ENCODE measurements around the gene CLK2.
"Not testable (repeated sequence)": the region's sequence is repeated elsewhere in the genome, so short reads cannot be mapped to it uniquely, and the experiment has no call there.

The CLK2 gene

DNA sequence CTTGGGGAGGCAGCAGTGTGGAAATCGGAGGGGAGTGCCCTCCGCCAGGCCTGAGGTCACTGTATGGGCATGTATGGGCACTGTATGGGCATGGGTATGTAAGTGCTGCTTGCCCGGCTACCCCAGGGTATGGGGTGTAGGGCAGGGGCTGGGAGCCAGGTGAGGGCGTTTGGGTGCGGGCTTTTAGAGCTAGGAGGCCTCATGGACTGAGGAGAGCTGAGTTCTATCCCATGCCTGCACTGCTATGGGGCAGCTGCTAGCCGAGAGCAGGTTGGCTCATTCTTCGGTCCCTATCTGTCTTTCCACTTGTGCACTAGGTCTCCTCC is 22.6 kb upstream of the CLK2 start:
- DNase-seq: no peak

GRCh38 chr1:155295183-155295941 is 22.1 kb upstream of the CLK2 start:
- DNase-seq: no peak

DNA sequence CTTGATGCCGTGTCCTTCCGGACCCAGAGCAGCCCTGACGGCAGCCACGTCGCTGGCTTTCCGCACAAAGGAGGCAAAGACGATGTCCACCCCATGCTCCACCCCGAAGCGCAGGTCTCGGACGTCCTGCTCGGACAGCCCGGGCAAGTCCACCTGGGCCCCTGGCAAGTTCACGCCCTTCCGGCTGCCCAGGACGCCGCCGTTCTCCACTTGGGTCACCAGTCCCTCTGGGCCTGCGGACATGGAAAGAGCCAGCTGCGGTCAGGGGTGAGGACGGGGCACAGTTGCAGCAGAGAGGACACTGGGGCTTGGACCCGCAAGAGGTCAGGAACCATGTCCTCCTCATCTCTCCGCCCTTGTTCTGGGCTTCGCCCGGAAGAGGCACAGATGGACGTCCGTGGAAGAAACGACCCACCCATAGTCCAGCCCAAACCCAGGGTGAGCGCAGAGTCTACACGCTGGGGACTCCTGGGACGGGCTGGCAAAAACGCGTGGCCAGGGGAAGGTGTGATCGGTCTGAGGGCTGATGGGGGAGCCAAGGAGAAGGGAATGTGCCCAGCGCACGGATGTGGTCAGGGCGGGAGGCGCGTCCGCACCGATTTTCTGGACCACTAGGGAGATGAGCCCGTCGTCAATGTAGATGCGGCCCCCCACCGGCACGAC is 21.3 kb upstream of the CLK2 start:
- no peak for DNase-seq

GRCh38 chr1:155293086-155293749 is 19.9 kb upstream of the CLK2 start:
- DNase-seq: no peak

- DNase-seq: not testable (repeated sequence)
These were observed 17.7 kb upstream of the CLK2 start for GRCh38 chr1:155291006-155291405.

GRCh38 chr1:155287987-155288543 is 14.8 kb upstream of the CLK2 start:
- no peak for DNase-seq

- no peak for DNase-seq
These were observed 13.2 kb upstream of the CLK2 start for GRCh38 chr1:155286544-155286943.

DNA sequence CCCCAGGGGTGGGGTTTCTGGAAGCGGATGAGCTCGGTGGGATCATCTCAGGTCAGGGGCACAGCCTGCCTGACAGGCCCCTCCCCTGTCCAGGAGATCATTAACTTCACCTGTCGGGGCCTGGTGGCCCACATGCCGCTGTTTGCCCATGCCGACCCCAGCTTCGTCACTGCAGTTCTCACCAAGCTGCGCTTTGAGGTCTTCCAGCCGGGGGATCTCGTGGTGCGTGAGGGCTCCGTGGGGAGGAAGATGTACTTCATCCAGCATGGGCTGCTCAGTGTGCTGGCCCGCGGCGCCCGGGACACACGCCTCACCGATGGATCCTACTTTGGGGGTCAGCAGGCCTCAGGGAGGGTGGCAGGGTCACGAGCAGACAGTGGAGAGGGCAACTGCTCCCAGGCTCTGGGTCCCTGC is 12.3 kb upstream of the CLK2 start:
- no peak for DNase-seq

- no peak for DNase-seq
These were observed 11.8 kb upstream of the CLK2 start for GRCh38 chr1:155285063-155285462.

- DNase-seq: no peak
These were observed 11.2 kb upstream of the CLK2 start for GRCh38 chr1:155284476-155284875.

- no peak for DNase-seq
These were observed 9.3 kb upstream of the CLK2 start for GRCh38 chr1:155282488-155283091.

GRCh38 chr1:155279268-155279667 is 6.0 kb upstream of the CLK2 start:
- DNase-seq: no peak

DNA sequence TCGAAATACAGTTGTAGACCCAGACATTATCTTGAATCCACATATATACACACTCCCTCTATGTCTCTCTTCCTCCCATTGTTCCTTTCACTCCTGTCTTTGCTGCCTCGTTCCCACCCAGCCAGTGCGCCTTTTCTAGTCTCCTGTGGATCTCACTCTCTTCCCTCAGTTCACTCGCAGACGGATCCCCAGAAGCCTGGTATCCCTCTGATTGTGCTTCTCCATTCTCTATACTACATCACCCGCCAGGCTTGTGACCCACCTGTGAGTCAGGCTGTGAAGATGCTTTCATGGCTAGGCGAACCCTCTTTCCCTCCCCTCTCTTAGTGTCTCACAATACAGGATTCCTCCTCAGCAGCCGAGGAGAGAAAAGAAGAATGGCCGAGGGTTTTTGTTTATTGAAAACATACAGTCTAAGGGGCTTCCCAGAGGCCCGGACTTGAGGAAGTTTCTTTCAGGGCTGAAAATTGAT is 5.4 kb upstream of the CLK2 start:
- no peak for DNase-seq

DNA sequence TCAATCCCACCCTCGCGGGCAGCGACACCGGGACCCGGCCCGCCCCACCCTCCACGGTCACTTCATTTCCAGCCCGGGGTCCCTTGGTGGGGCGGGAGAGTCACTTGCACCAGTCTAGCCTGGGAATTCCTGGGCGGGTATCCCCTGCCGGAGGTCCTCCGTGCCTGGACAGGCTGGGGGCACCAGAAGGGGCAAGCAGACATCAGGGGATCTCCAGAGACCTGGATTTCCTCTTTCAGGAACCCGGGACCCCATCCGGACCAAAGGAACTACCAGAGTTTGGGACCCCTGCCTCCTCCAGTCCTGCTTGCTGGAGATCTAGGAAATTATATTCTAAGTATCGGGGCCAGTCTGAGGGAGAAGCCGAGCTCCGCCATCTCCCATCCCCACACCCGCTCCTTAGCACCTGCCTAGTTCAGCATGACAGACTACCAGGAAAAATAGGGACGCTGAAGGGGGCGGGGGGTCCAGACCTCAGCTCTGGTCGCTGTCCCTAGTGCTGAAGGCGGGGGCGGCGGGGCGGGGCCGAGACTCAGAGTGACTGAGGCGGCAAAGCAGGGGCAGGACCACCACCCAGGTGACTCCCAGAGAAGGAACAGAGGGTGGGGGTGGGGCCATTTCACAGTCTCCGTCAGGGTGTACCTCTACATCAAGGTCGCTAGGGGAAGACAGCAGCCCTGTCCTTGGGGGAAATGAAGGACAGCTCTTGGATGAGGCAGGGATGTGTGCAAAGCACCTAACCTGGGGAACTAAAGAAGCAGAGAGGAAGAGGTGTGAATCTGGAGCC is 4.8 kb upstream of the CLK2 start:
- peak; percentile 57 for DNase-seq

DNA sequence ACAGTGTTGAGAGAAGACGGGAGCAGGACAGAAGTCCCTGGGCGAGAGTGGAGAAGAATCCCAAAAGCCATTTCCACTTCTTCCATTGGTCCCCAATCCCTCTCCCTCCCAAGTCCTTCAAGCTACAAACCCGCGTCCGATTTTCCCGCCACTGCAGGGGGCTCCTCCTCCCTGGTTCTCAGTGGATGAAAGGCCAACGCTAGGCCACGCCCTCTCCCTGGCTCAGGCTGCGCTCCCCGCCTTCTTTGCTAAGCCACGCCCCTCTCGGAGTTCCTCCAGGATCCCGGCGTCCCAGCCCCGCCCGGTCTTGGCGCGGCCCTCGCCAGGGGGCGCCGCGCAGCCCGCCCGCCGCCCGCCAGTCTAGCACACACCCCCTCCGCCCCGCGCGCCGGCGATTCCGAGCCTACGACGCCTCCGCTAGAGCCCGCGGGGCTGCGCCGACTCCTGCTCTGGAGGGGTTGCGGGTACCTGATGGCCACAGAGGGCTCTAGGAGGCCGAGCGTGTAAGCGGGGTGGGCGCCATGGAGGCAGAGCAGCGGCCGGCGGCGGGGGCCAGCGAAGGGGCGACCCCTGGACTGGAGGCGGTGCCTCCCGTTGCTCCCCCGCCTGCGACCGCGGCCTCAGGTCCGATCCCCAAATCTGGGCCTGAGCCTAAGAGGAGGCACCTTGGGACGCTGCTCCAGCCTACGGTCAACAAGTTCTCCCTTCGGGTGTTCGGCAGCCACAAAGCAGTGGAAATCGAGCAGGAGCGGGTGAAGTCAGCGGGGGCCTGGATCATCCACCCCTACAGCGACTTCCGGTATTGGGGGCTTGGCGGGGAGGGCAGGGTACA is 4.0 kb upstream of the CLK2 start, which contains the start of gene HCN3:
HCN3 (plus strand) TSS at position 394 of the 832 bp plus-strand sequence; CDS start at position 522, 128 bp downstream.
- DNase-seq: peak; percentile 97

GRCh38 chr1:155272466-155273342 is 600 bp downstream of the CLK2 start:
- DNase-seq: no peak

DNA sequence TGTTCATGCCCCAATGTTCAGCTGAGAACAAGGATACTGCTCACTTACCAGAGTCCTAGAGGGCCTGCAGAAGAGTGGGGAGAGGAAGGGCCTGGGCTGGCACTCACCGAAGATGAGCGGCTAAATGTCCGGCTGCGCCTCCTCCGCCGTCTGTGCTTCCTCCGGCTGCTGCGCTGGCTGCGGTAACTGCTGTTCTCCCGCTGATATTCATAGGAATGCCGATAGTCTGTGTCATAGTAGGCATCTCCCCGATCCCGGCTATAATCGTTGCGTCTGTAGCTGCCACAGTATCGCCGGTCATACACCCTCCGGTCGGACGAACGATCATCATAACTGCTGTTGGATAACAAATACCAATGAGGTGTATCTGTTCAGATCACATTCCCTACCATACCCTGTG is 3.9 kb downstream of the CLK2 start:
- DNase-seq: no peak

- DNase-seq: no peak
These were observed 4.7 kb downstream of the CLK2 start for GRCh38 chr1:155268630-155269029.

GRCh38 chr1:155267373-155267772 is 5.9 kb downstream of the CLK2 start:
- no peak for DNase-seq

GRCh38 chr1:155266553-155266952 is 6.8 kb downstream of the CLK2 start:
- DNase-seq: no peak
